IPS-18c (cell line): ENCODE results near the gene DVL1.

ENCODE experiments used
- H3K4me3 ChIP-seq: 2 replicates; pipeline ENCODE4 v1.7.0; 2013; ENCODE audit warnings: low read depth, mild to moderate bottlenecking, low read length, moderate library complexity; ENCODE audit not compliant: insufficient read depth
- H3K9me3 ChIP-seq: one replicate; pipeline ENCODE4 v1.6.1; 2013; ENCODE audit warnings: mild to moderate bottlenecking, low read length, moderate library complexity; ENCODE audit not compliant: control insufficient read depth, insufficient read depth

Gene DVL1

DNA sequence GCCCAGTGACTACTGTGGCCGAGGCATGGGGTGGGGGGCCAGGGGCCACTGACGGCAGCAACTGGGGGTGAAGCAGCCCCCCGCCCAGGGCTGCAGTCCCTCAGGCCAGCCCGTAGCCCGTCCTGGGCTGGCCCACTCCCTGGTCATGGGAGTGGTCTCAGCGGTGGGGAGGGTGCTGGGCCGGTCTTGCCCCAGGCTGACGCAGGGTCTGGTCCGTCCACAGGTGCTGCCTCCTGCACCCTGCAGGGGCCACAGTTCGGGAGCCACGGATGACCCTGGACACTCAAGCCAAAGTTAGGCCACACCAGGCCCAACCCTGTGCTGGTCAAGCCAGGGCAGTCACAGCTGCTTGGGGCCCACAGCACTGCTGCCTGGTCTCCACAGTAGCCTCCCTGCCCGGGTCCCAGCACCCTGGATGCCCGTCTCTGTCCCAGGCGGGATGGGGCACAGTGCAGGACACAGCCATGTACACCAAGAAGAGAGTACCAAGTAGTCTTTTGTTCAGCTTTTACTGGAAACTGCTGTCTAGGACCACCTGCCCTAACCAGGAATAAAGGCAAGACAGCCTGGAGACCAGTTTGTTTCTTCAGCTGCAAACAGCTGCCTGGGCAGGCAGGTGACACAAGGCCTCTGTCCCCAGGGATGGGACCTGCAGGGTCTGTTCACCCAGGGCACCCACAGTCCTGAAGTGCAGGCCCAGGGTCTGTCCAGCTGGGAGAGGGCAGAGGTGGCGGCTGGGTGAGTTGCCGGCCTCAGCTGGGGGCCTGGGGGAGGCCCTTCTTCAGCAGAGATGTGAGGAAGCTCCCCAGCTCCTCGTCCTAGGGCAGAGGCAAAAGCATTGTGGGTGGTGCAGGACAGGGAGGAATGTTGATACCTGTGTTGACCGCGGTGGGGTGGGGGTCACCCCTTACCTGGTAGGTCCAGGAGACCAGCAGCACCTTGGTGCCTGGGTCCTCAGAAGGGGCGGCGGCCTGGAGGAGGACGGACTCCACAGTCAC, 37.8 kb downstream of the DVL1 start:
- Histone ChIP-seq H3K4me3 (no peak overlapping the region), H3K9me3 (no peaks in the 10 kb centered on the region)

DNA sequence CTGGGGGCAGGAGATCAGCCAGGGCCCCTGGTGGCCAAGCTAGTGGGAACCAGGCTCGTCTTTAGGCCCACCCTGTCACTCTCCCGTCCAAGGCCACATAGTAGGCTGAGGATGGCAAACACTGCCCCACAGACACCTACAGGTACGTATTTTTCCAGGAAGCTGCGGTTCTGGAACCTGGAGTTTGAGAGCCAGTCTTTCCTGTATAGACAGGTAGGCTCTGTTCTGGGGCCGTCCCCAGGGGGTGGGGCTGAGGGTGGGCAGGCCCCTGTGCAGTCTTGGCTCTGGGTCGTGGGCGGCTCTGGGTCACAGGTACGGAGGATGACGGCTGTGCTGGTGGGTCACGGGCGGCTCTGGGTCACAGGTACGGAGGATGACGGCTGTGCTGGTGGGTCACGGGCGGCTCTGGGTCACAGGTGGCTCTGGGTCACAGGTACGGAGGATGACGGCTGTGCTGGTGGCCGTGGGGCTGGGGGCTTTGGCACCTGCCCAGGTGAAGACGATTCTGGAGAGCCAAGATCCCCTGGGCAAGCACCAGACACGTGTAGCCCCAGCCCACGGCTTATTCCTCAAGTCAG, 38.7 kb downstream of the DVL1 start:
- Histone ChIP-seq H3K4me3 (no peak overlapping the region), H3K9me3 (no peaks in the 10 kb centered on the region)

GRCh38 chr1:1310109-1310385, 39.2 kb downstream of the DVL1 start:
- no peaks in the 10 kb centered on the region for H3K9me3 ChIP-seq
- H3K4me3 ChIP-seq, result no peak overlapping the region

GRCh38 chr1:1309251-1310108, 39.7 kb downstream of the DVL1 start:
- H3K4me3 ChIP-seq, result peak overlapping the region; percentile 83
- no peaks in the 10 kb centered on the region for H3K9me3 ChIP-seq

- H3K4me3 ChIP-seq, result peak overlapping the region; percentile 83
- H3K9me3 ChIP-seq, result no peaks in the 10 kb centered on the region
These were observed 40.4 kb downstream of the DVL1 start for GRCh38 chr1:1308756-1309250.

GRCh38 chr1:1307923-1308755, 41.1 kb downstream of the DVL1 start, which contains the start of the genes ACAP3 and PUSL1:
Gene ACAP3 (minus strand): TSS chr1:1307930. CDS start chr1:1307815, 115 bp downstream.
Gene PUSL1 (plus strand): TSS chr1:1308597. CDS start chr1:1308644, 47 bp downstream.
- H3K9me3 ChIP-seq, result no peaks in the 10 kb centered on the region
- peak within 1 kb of the TSS; percentile 83 for H3K4me3 ChIP-seq

- H3K9me3 ChIP-seq, result no peaks in the 10 kb centered on the region
- H3K4me3 ChIP-seq, result peak overlapping the region; percentile 53
These were observed 41.8 kb downstream of the DVL1 start for GRCh38 chr1:1307261-1307922.

DNA sequence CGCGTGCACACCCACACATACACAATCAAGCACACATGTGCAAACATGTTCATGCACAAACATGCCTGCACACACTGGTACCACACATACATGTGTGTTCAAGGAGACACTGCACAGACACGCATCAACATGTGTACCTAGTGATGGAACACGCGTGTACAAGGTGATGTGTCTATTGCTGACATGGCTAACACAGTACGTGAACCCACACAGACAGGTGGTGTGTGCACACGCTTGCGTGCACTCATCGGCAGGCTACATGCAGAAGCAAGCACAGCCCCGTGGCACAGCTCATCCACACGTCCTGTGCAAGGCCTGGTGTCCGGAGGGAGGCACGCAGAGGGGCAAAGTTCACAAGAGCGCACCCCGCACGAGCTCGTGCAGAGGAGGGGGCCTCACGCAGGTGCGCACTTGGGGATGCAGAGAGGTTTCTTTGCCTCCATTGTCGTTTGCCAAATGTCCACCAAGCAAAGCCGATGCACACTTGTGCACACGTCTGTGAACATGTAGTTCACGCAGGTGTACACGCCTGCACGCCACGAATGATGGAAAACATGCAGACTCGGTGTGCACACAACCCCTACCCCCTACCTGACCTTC, 42.5 kb downstream of the DVL1 start:
- H3K9me3 ChIP-seq, result no peaks in the 10 kb centered on the region

DNA sequence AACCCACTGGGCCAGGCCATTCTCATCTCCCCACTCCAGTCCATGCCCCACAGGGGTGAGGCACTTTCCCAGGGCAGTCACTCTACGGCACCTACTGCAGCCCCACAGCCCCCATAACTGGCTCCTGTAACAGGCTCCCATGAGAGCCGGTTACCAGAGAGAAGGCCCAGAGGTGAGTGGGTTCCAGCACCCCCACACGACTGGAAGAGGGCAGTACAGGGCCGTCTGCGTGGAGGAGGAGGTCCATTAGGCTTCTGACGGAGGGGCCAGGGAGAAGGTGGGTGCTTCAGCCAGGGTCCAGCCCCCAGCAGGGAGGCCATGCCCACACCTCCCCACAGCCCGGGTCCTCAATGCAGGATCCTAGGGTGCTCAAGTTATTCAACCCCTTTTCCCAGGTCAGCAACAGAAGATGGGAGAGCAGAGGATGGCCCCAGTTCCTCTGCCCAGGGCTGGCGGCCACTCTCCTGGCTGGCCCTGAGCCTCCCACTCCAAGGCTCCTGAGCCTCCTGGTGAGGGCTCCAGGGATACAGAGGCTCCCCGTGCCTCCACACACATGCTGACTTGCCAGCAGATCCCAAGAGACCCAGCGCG, 43.1 kb downstream of the DVL1 start:
- Histone ChIP-seq H3K9me3 (no peaks in the 10 kb centered on the region), H3K4me3 (no peak overlapping the region)

More for the DNA sequence above, 42.5 kb downstream of the DVL1 start:
- H3K4me3 ChIP-seq, result peak overlapping the region; percentile 53

DNA sequence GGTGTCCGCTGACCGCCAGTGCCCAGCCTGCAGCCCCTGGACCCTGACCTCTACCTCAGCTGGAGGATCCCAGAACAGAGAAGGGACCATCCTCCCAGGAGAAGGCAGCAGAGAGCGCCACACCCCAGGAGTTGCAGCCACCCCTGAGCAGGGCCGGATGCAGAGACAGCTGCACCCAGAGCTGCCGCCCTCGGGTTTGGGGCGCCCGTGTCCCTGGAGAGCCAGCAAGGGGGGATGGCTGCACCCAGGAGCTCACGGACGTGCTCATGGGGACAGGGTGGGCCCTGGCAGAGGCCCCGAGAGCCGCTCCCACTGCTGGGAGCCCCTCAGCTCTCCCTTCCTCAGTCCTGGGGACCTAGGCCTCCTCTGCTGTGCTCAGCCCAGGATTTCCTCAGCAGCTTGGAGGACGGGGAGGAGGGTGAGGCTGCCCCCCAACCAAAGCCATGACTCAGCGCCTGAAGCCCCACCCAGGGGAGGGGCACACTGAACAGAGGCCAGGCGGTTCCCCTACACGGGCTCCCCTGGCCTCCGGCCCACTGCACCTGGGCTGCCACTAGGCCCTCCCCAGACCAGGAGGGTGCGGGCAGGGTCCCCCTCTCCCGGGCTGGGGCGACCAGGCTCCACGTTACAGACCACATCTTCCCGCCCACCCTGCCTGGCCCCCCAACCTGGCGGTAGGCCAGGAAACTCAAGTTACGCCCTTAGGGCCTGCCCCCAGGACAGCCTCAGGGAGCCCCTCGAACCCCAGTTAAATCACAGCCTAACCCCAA, 43.7 kb downstream of the DVL1 start:
- no peak overlapping the region for H3K4me3 ChIP-seq
- H3K9me3 ChIP-seq, result no peaks in the 10 kb centered on the region

DNA sequence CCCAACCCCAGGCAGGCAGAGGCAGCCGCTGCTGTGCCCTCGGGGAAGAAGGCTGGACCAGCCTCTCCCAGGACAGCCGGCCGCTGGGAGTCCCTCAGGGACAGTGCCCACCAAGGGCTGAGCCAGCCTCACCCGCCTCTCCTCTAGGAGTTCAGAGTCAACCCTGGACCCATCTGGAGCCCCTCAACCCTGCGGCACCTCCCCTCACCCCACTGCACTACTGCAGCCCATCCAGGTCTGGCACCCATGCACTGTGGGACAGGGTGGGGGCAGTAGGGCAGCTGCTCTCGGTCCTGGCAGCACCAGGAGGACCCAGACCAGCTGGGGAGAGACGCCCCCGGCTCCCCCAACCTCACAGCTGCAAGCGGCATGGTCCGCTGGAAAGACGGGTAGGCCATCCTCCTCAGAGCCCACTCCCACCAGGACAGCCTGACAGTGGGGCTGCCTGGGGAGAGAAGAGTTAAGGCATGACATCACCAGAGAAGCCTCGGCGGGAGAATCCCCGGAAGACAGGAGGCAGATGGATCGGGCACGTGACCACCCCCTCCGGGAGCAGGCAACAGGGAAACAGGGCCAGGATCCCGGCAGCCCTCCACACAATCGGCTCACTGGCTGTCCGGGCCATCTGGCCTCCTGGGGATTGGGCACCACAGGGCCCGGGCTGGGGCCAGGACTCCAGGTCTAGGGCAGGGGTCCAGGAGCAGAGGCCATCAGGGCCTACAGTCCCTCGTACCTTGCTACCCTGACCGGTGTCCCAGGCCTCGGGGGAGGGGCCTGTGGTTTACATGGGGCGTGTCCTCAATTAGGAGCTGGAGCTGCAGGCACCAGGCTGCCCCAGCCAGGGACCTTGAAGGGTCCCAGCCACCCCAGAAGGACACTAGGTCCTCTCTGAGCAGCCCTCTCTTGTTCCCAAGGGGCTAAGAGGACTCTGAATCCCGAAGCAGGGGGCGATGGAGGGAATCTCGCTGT, 44.6 kb downstream of the DVL1 start:
- peak overlapping the region; percentile 31; the same call in 1 of the 2 replicates for H3K4me3 ChIP-seq

DNA sequence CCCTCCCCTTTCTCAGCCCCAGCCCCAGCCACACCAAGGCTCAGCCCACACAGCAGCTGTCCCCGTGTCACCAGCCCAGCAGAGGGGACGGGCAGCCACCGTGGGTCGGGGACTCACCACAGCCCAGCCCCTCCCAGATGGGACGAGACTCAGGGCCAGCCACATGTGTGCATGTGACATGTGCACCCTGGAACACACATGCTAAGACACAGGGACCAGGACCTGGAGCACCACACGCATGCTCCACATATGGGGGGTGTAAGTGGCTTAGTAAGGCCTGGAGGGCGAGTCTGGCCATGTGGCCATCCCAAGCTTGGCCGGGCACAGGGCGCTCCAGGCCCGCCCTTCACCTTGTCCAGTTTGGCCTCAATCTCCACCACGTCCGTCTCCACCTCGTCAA, 45.5 kb downstream of the DVL1 start:
- Histone ChIP-seq H3K4me3 (no peak overlapping the region), H3K9me3 (no peaks in the 10 kb centered on the region)

More for the DNA sequence above, 44.6 kb downstream of the DVL1 start:
- no peaks in the 10 kb centered on the region for H3K9me3 ChIP-seq

DNA sequence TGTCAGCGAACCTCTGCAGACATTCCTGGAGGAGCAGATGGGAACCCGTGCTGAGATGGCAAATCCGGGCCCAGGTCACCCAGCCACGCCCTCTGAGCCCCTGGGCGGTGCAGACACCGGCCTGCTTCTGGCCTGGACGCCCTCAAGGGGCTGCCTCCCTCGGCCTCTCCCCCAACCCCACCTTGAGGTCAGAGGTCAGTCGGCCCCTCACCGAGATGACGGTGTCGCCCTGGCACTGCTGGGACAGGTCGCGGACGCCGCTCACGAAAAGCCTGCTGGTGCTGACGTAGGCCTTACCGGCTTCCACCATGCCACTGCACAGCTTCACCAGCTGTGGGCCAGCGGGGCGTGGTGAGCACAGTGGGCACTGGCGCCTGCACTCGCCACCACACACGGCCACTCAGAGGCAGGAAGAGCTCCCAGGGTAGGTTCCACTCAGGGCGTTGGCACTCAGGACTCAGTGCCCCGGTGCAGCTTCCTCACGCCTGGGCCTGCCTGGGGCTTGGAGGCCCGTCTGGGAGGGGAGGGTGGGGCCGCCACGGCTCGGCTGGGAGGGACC, 46.2 kb downstream of the DVL1 start:
- Histone ChIP-seq H3K9me3 (no peaks in the 10 kb centered on the region), H3K4me3 (no peak overlapping the region)
